Peyer's patch (tissue), 4 donors: ENCODE results near the gene NET1.

Source experiments
- CTCF ChIP-seq, 6 experiments: fragments of 450-650 bp in 4 of 6; fragments of 200-600 bp in 2 of 6; sonication (generic) in 1 of 6; IDR thresholded peaks; one replicate each; pipeline ENCODE4 v1.5.1; 2017 to 2019; ENCODE audit warnings: antibody characterized with exemption in 6 of 6, mild to moderate bottlenecking in 3 of 6, moderate library complexity in 1 of 6
- POLR2A ChIP-seq, 2 donors: fragments of 450-650 bp; IDR thresholded peaks; one replicate each; pipeline ENCODE4 v1.5.1; 2017; ENCODE audit warnings: antibody characterized with exemption in 2 of 2, mild to moderate bottlenecking in 2 of 2, moderate library complexity in 2 of 2

- TF ChIP-seq CTCF (IDR thresholded peaks at IDR 0.05), result no peak
- TF ChIP-seq POLR2A (IDR thresholded peaks at IDR 0.05), result no peak
Observed at GRCh38 chr10:5490698-5491464, 78.5 kb downstream of the NET1 start.
